ENCODE measurements around the gene DGKB.

DNA sequence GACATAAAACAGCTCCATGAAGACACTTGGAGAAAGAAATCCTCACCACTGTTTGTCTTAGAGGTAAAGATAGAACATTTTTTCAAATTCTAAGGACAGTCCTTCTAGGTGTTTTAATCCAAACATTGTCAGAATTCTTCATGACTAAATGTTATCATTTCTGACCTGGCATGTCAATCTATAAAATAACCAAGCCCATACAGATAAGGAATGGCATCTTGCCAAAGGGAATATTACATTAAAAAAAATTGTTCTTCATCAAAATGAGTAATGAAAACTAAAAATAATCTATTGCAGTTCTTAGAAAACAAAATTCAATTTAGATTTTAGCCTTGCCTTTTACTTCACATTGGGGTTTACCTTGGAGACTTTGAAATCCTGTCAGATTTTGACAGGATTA, 33.6 kb downstream of the DGKB start:
- no peak for TF ChIP-seq EZH2 (IDR thresholded peaks at IDR 0.05; ENCODE audit: borderline replicate concordance, low read length)
- TF ChIP-seq, protein P1, sequence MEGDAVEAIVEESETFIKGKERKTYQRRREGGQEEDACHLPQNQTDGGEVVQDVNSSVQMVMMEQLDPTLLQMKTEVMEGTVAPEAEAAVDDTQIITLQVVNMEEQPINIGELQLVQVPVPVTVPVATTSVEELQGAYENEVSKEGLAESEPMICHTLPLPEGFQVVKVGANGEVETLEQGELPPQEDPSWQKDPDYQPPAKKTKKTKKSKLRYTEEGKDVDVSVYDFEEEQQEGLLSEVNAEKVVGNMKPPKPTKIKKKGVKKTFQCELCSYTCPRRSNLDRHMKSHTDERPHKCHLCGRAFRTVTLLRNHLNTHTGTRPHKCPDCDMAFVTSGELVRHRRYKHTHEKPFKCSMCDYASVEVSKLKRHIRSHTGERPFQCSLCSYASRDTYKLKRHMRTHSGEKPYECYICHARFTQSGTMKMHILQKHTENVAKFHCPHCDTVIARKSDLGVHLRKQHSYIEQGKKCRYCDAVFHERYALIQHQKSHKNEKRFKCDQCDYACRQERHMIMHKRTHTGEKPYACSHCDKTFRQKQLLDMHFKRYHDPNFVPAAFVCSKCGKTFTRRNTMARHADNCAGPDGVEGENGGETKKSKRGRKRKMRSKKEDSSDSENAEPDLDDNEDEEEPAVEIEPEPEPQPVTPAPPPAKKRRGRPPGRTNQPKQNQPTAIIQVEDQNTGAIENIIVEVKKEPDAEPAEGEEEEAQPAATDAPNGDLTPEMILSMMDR (conservative IDR thresholded peaks at IDR 0.05 in 1 of 2, IDR thresholded peaks at IDR 0.05 in 1 of 2; ENCODE audit: extremely low read depth in 1 of 2, insufficient read depth in 1 of 2, low read depth in 1 of 2, low read length in 2 of 2) = no peak

Measured in mammary epithelial cell (primary cell).